Lower leg skin (tissue), 4 donors: ENCODE results near the gene INAFM2. TPM values are rescaled to one million over a fixed set of nuclear protein-coding genes. Genes with fewer than 3 reads are reported as not detected.

Experiments
- DNase-seq, 2 donors: peaks; one replicate each; pipeline ENCODE4 v3.0.0-alpha.2; 2019; ENCODE audit warnings: low spot score in 2 of 2
- H3K4me3 ChIP-seq: fragments of 200-600 bp; sonication (generic); 2 replicates; pipeline ENCODE4 v1.5.1; 2017; ENCODE audit warnings: mild to moderate bottlenecking, low read depth; ENCODE audit not compliant: poor library complexity, severe bottlenecking
- CTCF ChIP-seq, 3 donors: fragments of 450-650 bp; IDR thresholded peaks; one replicate each; pipeline ENCODE4 v1.5.1; 2016; ENCODE audit warnings: antibody characterized with exemption in 3 of 3, mild to moderate bottlenecking in 3 of 3, moderate library complexity in 2 of 3
- POLR2A ChIP-seq, 2 donors: fragments of 450-650 bp; IDR thresholded peaks; one replicate each; pipeline ENCODE4 v1.6.1; 2016 to 2017; ENCODE audit warnings: antibody characterized with exemption in 2 of 2, mild to moderate bottlenecking in 1 of 2, moderate library complexity in 1 of 2
- WGBS, 2 donors: methylation state at CpG; one replicate each; pipeline ENCODE4 v1.1.5; 2018; 5-methylcytosine and 5-hydroxymethylcytosine counted together
- intact Hi-C: fragments of 100-400 bp; cut with DNase I; formaldehyde crosslinking; loops from one replicate; pipeline ENCODE4 v1.15.0; 2023; ENCODE audit warnings: low total_unique reads
- total RNA-seq, 4 donors: library from RNA; depleted of rRNA; stranded (reverse); fragments of >200 nt; gene quantifications; one replicate each; pipeline ENCODE4 v1.1.0, GENCODE V29; 2016

The INAFM2 gene
- total RNA-seq, 4 donors from 2014 or later = 6.8 to 13.8 (median 10.0) TPM

DNA sequence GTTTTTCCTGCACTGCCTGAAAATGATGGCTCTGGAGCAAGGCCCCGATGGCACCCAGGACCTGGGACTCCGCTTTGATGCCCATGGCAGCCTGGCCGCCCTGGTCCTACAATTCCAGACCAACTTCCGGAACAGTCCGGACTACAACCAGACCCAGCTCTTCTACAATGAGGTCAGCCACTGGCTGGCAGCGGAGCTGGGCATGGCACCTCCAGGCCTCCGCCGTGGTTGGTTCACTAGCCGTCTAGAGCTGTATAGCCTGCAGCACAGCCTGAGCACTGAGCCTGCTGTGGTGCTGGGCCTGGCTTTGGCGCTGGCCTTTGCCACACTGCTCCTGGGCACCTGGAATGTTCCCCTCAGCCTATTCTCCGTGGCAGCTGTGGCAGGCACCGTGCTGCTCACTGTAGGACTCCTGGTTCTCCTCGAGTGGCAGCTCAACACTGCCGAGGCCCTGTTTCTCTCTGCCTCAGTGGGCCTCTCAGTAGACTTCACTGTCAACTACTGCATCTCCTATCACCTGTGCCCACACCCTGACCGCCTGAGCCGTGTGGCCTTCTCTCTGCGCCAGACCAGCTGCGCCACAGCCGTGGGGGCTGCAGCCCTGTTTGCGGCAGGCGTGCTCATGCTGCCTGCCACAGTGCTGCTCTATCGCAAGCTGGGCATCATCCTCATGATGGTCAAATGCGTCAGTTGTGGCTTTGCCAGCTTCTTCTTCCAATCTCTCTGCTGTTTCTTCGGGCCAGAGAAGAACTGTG lies 45.4 kb downstream of the INAFM2 start:
- intact Hi-C loops = loop anchor here (10.0 kb wide), 1 partner anchor 84 kb away; the partner anchor contains the start of gene ANKRD63
- 89 to 90% methylated on average over 24 of the region's 24 CpGs for WGBS, 2 donors
- no peak for TF ChIP-seq CTCF (IDR thresholded peaks at IDR 0.05)
- TF ChIP-seq POLR2A (IDR thresholded peaks at IDR 0.05) = no peak
- no peak for DNase-seq
- H3K4me3 ChIP-seq = no peak overlapping the region

GRCh38 chr15:40369474-40369869 lies 46.0 kb downstream of the INAFM2 start:
- intact Hi-C loops = loop anchor here (10.0 kb wide), 1 partner anchor 85 kb away; the partner anchor contains the start of gene ANKRD63
- no peak for DNase-seq
- H3K4me3 ChIP-seq = no peak overlapping the region
- 87% methylated on average over 8 of the region's 10 CpGs; no CpG with 5 or more reads in 1 of the 2 donors for WGBS, 2 donors
- TF ChIP-seq POLR2A (IDR thresholded peaks at IDR 0.05) (no peak), CTCF (IDR thresholded peaks at IDR 0.05) (no peak)

- intact Hi-C loops = loop anchor here (10.0 kb wide), 2 partner anchors 55 to 85 kb away; partner anchors contain the start of gene ANKRD63
- 92% methylated on average over 11 to 12 of the region's 13 CpGs for WGBS, 2 donors
- no peak for TF ChIP-seq POLR2A (IDR thresholded peaks at IDR 0.05)
- TF ChIP-seq CTCF (IDR thresholded peaks at IDR 0.05) = no peak
- no peak overlapping the region for H3K4me3 ChIP-seq
- no peak for DNase-seq
These were observed 46.5 kb downstream of the INAFM2 start for GRCh38 chr15:40369971-40370370.

- no peak overlapping the region for H3K4me3 ChIP-seq
- 54 to 62% methylated on average over 2 of the region's 2 CpGs for WGBS, 2 donors
- intact Hi-C loops = loop anchor here (10.0 kb wide), 1 partner anchor 52 kb away; no protein-coding TSS in a partner anchor
- no peak for DNase-seq
- TF ChIP-seq POLR2A (IDR thresholded peaks at IDR 0.05) (no peak), CTCF (IDR thresholded peaks at IDR 0.05) (no peak)
These were observed 49.5 kb downstream of the INAFM2 start for GRCh38 chr15:40372981-40373380.

Other genes with a start within 250 kb of the INAFM2 start
- gene BMF, start 214.8 kb upstream of the INAFM2 start, total RNA-seq = 10 to 100 TPM in 1 of 4 donors, 1 to 10 TPM in 3; 2.1 to 11.8 (median 8.4) TPM
- gene BUB1B, start 162.6 kb upstream of the INAFM2 start, total RNA-seq = 1 to 10 TPM; 1.3 to 4.5 (median 2.1) TPM
- gene PAK6, start 84.6 kb upstream of the INAFM2 start, total RNA-seq = 10 to 100 TPM; 48.3 to 83.9 (median 70.4) TPM
- not detected for gene ANKRD63, start 40.6 kb upstream of the INAFM2 start, total RNA-seq
- gene PLCB2, start 15.8 kb upstream of the INAFM2 start, total RNA-seq = 1 to 10 TPM in 3 of 4 donors, under 1 TPM in 1; 0.88 to 4.2 (median 2.3) TPM
- gene CCDC9B, start 17.2 kb downstream of the INAFM2 start, total RNA-seq = 10 to 100 TPM; 17.4 to 28.6 (median 24.7) TPM
- gene PHGR1, start 27.3 kb downstream of the INAFM2 start, total RNA-seq = 1 to 10 TPM in 1 of 4 donors, not detected in 3; 3.1 TPM
- gene DISP2, start 34.5 kb downstream of the INAFM2 start, total RNA-seq = under 1 TPM in 3 of 4 donors, not detected in 1; 0.05 to 0.08 (median 0.06) TPM
- gene KNSTRN, start 59.0 kb downstream of the INAFM2 start, total RNA-seq = 10 to 100 TPM in 3 of 4 donors, 1 to 10 TPM in 1; 7.6 to 24.8 (median 13.1) TPM
- gene IVD, start 82.1 kb downstream of the INAFM2 start, total RNA-seq = 10 to 100 TPM in 3 of 4 donors, 1 to 10 TPM in 1; 5.9 to 21.1 (median 12.6) TPM
- gene BAHD1, start 117.3 kb downstream of the INAFM2 start, total RNA-seq = 10 to 100 TPM; 12.8 to 18.5 (median 16.2) TPM
- 1 to 10 TPM; 5.6 to 10.0 (median 8.8) TPM for gene CHST14, start 147.3 kb downstream of the INAFM2 start, total RNA-seq
- gene CCDC32, start 241.3 kb downstream of the INAFM2 start, total RNA-seq = 10 to 100 TPM in 3 of 4 donors, 1 to 10 TPM in 1; 9.4 to 30.6 (median 20.6) TPM
- 10 to 100 TPM in 3 of 4 donors, 1 to 10 TPM in 1; 7.3 to 14.3 (median 12.2) TPM for gene RPUSD2, start 245.6 kb downstream of the INAFM2 start, total RNA-seq